Brain microvascular endothelial cell (primary cell): Measurements from ENCODE around the gene RUSC2.
A peak's percentile ranks its signal among the peaks of the same experiment; 100 is the strongest.

Experiments
- DNase-seq: peaks from one replicate; pipeline ENCODE4 v3.0.0-alpha.2; 2020
- H3K27ac ChIP-seq: fragments of 250-450 bp; sonication (Bioruptor Pico); 2 replicates; pipeline ENCODE4 v1.5.1; 2020; ENCODE audit warnings: mild to moderate bottlenecking, moderate library complexity
- H3K27me3 ChIP-seq: fragments of 250-450 bp; sonication (Bioruptor Pico); replicated peaks from 2 replicates; pipeline ENCODE4 v1.5.1; 2020; ENCODE audit warnings: mild to moderate bottlenecking
- H3K36me3 ChIP-seq: fragments of 250-450 bp; sonication (Bioruptor Pico); replicated peaks from 2 replicates; pipeline ENCODE4 v1.5.1; 2020; ENCODE audit warnings: mild to moderate bottlenecking
- H3K4me3 ChIP-seq: 2 replicates; pipeline ENCODE4 v1.5.1; 2011; ENCODE audit warnings: low read depth, mild to moderate bottlenecking, control low read depth, low read length, moderate library complexity
- in situ Hi-C: cut with HindIII; loops from 2 replicates; pipeline ENCODE4 v1.10.0; 2017; ENCODE audit warnings: low sequenced_read_pairs, low pct_ligation_motif_present
- TF ChIP-seq, protein P1 (sequence below): IDR thresholded peaks from 2 replicates; pipeline ENCODE4 v1.5.1; 2011; ENCODE audit warnings: low read depth, mild to moderate bottlenecking, moderate library complexity, low read length, control low read depth, inconsistent platforms; ENCODE audit errors: missing control alignments

The RUSC2 gene

DNA sequence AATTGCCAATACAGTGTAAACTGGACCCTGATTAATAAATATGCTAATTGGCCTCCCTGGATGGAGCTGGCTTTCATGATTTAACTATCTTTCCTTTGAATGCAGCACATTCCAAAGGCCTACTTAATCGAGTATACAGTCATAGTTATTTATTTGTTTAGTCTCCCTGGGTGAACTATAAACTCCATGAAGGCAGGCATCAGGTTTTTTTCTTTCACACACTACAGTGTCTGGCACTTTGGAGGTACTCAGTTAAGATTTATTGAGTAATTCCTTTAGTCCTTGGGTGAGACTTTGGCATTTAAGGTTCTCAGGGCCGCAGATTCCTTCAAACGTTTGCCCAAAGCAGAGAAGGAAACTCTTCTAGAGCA, 20.5 kb downstream of the RUSC2 start:
- Histone ChIP-seq H3K27ac (peak overlapping the region; percentile 83), H3K36me3 (no peaks in the 10 kb centered on the region), H3K4me3 (no peak overlapping the region), H3K27me3 (no peaks in the 10 kb centered on the region)
- TF ChIP-seq, protein P1, sequence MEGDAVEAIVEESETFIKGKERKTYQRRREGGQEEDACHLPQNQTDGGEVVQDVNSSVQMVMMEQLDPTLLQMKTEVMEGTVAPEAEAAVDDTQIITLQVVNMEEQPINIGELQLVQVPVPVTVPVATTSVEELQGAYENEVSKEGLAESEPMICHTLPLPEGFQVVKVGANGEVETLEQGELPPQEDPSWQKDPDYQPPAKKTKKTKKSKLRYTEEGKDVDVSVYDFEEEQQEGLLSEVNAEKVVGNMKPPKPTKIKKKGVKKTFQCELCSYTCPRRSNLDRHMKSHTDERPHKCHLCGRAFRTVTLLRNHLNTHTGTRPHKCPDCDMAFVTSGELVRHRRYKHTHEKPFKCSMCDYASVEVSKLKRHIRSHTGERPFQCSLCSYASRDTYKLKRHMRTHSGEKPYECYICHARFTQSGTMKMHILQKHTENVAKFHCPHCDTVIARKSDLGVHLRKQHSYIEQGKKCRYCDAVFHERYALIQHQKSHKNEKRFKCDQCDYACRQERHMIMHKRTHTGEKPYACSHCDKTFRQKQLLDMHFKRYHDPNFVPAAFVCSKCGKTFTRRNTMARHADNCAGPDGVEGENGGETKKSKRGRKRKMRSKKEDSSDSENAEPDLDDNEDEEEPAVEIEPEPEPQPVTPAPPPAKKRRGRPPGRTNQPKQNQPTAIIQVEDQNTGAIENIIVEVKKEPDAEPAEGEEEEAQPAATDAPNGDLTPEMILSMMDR: no peak
- DNase-seq: no peak
- in situ Hi-C loops: no loop called here

DNA sequence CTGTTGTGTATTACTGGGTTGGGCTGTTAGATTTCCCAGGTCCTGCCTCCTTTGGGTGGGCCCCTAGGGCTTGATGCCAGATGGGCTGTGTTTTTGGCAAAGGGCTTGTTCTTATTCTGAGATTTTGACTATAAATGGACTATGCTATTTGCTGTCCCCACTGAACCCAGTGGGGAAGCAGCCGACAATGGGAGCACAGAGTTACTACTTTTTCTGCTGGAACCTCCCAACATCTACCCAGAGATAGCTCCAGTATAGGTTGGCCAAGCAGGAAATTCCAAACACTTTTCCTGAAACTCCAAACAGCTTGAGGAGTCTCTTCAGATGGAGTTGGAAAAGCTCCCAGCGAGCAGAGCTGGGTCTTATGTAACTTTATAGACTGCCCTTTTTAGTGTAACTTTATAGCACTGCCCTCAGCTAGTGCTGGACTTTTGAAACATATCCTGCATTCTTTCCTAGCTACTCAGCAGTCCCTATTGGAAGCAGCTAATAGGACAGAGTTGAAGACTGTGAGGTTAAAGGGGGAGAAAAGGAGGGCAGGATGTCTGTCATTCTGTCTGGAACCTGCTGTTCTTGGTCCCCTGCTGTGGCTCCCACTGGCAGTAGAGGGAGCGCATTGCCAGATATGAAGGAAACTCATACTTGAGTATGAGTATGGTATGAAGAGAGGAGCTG, 21.0 kb downstream of the RUSC2 start:
- in situ Hi-C loops: no loop called here
- DNase-seq: peak; percentile 89
- Histone ChIP-seq H3K27ac (peak overlapping the region; percentile 83), H3K4me3 (no peak overlapping the region), H3K36me3 (no peaks in the 10 kb centered on the region), H3K27me3 (no peaks in the 10 kb centered on the region)
- TF ChIP-seq, protein P1: peak; percentile 54

DNA sequence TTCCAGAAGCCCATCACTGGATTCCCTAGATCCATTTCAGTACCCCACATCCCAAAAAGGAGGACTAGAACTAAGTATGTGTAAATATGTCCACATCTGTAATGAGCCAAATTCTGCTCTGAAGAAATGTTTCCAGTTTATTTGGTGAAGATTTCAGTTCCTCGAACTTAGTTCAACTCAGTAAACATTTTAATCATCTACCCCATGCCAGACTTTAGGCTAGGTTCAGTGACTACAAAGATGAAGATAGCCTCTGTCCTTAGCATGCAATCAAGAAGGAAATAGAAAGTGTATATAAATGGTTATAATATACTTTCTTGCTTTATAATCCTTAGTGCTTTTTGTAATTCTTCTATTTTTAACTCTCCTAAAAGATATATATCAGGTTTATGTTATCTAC, 21.5 kb downstream of the RUSC2 start:
- H3K27ac ChIP-seq: peak overlapping the region; percentile 83
- no peaks in the 10 kb centered on the region for H3K36me3 ChIP-seq
- H3K4me3 ChIP-seq: no peak overlapping the region
- no peak for DNase-seq
- TF ChIP-seq, protein P1: no peak
- in situ Hi-C loops: no loop called here
- H3K27me3 ChIP-seq: no peaks in the 10 kb centered on the region

DNA sequence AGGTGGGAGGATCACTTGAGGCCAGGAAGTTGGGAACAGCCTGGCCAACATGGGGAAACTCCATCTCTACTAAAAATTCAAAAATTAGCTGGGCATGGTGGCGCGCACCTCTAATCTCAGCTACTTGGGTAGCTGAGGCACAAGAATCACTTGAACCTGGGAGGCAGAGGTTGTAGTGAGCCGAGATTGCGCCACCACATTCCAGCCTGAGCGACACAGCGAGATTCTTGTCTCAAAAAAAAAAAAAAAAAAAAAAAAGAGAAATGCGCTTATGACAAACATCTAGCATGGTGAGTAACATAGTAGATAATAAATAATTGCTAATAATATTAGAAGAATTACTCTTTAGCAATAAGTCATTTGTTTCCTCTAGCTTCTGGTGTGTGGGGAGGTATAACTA, 25.9 kb downstream of the RUSC2 start:
- no peak overlapping the region for H3K4me3 ChIP-seq
- TF ChIP-seq, protein P1: no peak
- H3K27me3 ChIP-seq: no peaks in the 10 kb centered on the region
- no peak for DNase-seq
- in situ Hi-C loops: no loop called here
- H3K36me3 ChIP-seq: no peaks in the 10 kb centered on the region
- H3K27ac ChIP-seq: peak overlapping the region; percentile 90

DNA sequence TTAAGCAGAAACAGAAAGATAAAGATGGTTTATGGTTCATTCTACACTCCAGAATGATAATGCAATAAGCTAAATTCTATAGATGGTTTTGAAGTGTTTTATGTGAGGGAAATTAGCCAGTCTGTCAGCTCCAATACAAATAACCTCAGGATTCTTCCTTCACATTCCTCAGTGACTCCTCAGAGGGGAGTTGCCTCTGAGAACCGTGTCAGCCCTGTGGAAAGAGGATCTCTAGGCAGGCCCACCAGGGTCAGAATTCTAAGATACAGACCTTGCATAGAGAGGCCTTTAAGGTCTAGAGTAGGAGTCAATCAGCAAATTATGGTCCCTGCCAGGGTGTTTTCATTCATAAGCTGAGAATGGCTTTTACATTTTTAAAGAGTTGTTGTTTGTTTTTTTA, 26.6 kb downstream of the RUSC2 start:
- peak; percentile 72 for DNase-seq

More for the DNA sequence above, 26.6 kb downstream of the RUSC2 start:
- TF ChIP-seq, protein P1: no peak
- H3K4me3 ChIP-seq: no peak overlapping the region
- in situ Hi-C loops: no loop called here
- no peaks in the 10 kb centered on the region for H3K27me3 ChIP-seq
- no peaks in the 10 kb centered on the region for H3K36me3 ChIP-seq
- peak overlapping the region; percentile 90 for H3K27ac ChIP-seq
